NB4 (cell line): ENCODE measurements around the gene SMARCA2.

Experiments
- MYC ChIP-seq: IDR thresholded peaks from 2 replicates; pipeline ENCODE4 v1.6.1; 2011; ENCODE audit warnings: low read depth, low read length
- POLR2A ChIP-seq: IDR thresholded peaks from 2 replicates; pipeline ENCODE4 v1.6.1; 2011; ENCODE audit warnings: mild to moderate bottlenecking; ENCODE audit not compliant: insufficient read length; ENCODE audit errors: extremely low read depth
- TF ChIP-seq, protein P1 (sequence below): IDR thresholded peaks from one replicate; pipeline ENCODE4 v1.5.1; 2012; ENCODE audit warnings: low read depth, low read length
- TF ChIP-seq, protein P2 (sequence below): IDR thresholded peaks from 2 replicates; pipeline ENCODE4 v1.6.1; 2011; ENCODE audit warnings: low read depth, low read length

DNA sequence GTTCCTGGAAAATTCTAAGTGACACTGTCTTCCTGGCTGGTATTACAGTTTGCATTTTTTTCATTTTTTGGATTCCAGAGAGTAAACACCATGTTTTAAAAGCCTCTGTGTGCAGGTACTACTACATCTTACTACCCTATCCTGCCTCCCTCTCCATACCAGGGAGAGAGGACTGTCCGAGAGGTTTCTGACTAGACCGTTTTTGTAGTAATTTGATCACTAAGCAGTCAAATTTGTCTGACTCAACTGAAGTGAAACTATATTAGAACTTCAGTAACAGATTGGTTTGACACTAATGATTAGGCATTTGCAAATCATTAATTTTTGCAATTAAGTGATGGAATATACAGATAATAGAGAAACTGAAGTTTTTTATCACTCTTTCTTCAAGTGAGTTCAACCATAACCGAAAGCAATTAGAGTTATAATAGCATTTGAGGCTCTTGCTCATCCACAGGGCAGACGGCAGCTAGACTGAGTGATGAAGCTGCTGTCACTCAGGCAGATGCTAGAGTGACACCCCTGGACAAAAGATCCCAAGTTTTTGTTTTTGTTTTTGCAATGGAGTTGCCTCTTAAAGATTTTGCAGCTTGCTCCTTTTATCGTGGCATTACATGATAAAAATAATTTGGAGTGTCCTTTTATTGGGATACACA is 44.3 kb downstream of the SMARCA2 start:
- TF ChIP-seq POLR2A (no peak), MYC (no peak)
- TF ChIP-seq, protein P1, sequence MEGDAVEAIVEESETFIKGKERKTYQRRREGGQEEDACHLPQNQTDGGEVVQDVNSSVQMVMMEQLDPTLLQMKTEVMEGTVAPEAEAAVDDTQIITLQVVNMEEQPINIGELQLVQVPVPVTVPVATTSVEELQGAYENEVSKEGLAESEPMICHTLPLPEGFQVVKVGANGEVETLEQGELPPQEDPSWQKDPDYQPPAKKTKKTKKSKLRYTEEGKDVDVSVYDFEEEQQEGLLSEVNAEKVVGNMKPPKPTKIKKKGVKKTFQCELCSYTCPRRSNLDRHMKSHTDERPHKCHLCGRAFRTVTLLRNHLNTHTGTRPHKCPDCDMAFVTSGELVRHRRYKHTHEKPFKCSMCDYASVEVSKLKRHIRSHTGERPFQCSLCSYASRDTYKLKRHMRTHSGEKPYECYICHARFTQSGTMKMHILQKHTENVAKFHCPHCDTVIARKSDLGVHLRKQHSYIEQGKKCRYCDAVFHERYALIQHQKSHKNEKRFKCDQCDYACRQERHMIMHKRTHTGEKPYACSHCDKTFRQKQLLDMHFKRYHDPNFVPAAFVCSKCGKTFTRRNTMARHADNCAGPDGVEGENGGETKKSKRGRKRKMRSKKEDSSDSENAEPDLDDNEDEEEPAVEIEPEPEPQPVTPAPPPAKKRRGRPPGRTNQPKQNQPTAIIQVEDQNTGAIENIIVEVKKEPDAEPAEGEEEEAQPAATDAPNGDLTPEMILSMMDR, result no peak
- TF ChIP-seq, protein P2, sequence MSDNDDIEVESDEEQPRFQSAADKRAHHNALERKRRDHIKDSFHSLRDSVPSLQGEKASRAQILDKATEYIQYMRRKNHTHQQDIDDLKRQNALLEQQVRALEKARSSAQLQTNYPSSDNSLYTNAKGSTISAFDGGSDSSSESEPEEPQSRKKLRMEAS, result no peak
